NCI-H187 (cell line): ENCODE measurements around the gene NFIA.
A peak's percentile ranks its signal among the peaks of the same experiment; 100 is the strongest.

ENCODE experiments used
- DNase-seq, 2 experiments: peaks; one replicate each; lab custom pipeline; 2025; lab: John Stamatoyannopoulos, UW

The NFIA gene

GRCh38 chr1:61082311-61083012 is at the start of gene NFIA:
Gene NFIA (plus strand): TSS chr1:61082561.
- no peak for DNase-seq

GRCh38 chr1:61035880-61036279 is 46.5 kb upstream of the NFIA start:
- DNase-seq: no peak

GRCh38 chr1:61042466-61043009 is 39.8 kb upstream of the NFIA start:
- DNase-seq: no peak

- DNase-seq: peak; percentile 45 to 49
Measured at GRCh38 chr1:61043010-61043820, 39.1 kb upstream of the NFIA start.

GRCh38 chr1:61046434-61046833 is 35.9 kb upstream of the NFIA start:
- no peak for DNase-seq

GRCh38 chr1:61047061-61047460 is 35.3 kb upstream of the NFIA start:
- no peak for DNase-seq

- DNase-seq: peak; percentile 28 to 52
Measured at GRCh38 chr1:61049850-61050540, 32.4 kb upstream of the NFIA start.

GRCh38 chr1:61050541-61051442 is 31.6 kb upstream of the NFIA start:
- DNase-seq: no peak

GRCh38 chr1:61051443-61051718 is 31.0 kb upstream of the NFIA start:
- no peak for DNase-seq

GRCh38 chr1:61051719-61052394 is 30.5 kb upstream of the NFIA start:
- no peak for DNase-seq

GRCh38 chr1:61052395-61053225 is 29.8 kb upstream of the NFIA start:
- DNase-seq: no peak

GRCh38 chr1:61053226-61053711 is 29.1 kb upstream of the NFIA start:
- DNase-seq: no peak

- DNase-seq: no peak
Measured at GRCh38 chr1:61053712-61054600, 28.4 kb upstream of the NFIA start.

- DNase-seq: no peak
Measured at GRCh38 chr1:61054601-61054993, 27.8 kb upstream of the NFIA start.

- DNase-seq: no peak
Measured at GRCh38 chr1:61055110-61055614, 27.2 kb upstream of the NFIA start.

GRCh38 chr1:61056196-61056572 is 26.2 kb upstream of the NFIA start:
- DNase-seq: no peak

GRCh38 chr1:61056573-61057439 is 25.6 kb upstream of the NFIA start:
- peak in 1 of 2 experiments; percentile 44 for DNase-seq
